HG03460 (cell line): ENCODE results near the gene TTC32.

ENCODE experiments used
- ATAC-seq: cut with Tn5 transposase; IDR thresholded peaks from one replicate; pipeline ENCODE4 v1.9.1; 2021; ENCODE audit not compliant: unreplicated experiment

The TTC32 gene

GRCh38 chr2:19854596-19855541 is 46.9 kb downstream of the TTC32 start:
- ATAC-seq = no peak

- ATAC-seq = no peak
These were observed 50.6 kb downstream of the TTC32 start for GRCh38 chr2:19851116-19851695.

- ATAC-seq = no peak
These were observed 51.4 kb downstream of the TTC32 start for GRCh38 chr2:19850056-19851050.

GRCh38 chr2:19848952-19849351 is 52.8 kb downstream of the TTC32 start:
- ATAC-seq = no peak

- ATAC-seq = no peak
These were observed 53.6 kb downstream of the TTC32 start for GRCh38 chr2:19848029-19848750.

- ATAC-seq = no peak
These were observed 54.3 kb downstream of the TTC32 start for GRCh38 chr2:19847486-19847885.
